ENCODE data around the gene EHMT1. TPM values are rescaled to one million over a fixed set of nuclear protein-coding genes. Genes with fewer than 3 reads are reported as not detected.

EHMT1 gene
- polyA plus RNA-seq, 1 experiment, result 23.3 TPM

DNA sequence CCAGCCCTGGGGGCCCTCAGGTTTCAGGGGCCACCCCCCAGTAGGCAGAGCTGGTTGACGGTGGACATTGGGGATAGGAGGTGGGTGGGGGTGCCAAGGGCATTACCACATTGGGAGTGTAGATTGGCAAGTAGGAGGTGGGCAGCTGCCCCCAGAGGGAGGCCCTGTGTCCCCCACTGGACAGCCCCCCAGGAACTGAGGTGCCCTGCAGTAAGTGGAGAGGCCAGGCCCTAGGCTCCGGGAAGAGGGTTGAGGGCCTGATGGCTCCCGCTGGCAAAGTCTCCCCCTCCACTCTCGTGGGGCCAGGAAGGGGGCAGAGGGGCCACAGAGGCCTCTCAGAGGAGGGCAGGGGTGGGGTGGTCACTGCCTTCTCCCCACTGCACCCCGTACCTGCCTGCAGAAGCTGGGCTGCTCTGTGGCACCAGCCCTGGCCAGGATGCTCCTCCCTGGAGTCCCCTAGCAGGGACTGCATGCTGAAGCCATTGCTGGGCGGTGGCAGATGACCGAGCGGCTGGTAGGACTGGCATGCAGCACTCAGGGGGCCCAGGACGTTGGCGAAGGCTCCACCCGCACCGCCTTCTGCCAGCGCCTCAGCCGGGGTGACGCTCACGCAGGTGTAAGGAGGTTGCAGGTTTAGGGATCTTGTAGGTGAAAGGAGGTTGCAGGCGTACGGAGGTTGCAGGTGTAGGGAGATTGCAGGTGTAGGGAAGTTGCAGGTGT, 169.1 kb downstream of the EHMT1 start:
- CTCF ChIA-PET, result interaction anchor here (0.8 kb wide), 1 partner anchor 10 kb away, joined by 3 read pairs; no protein-coding TSS in a partner anchor
- DNase-seq (ENCODE audit: low read depth), result no peak
- Histone ChIP-seq H3K27me3 (ENCODE audit: control insufficient read depth, insufficient read depth, low read length) (no peaks in the 10 kb centered on the region), H3K36me3 (ENCODE audit: control insufficient read depth, insufficient read depth, low read length) (peaks cover 15% of the 10 kb centered on the region), H3K4me3 (ENCODE audit: low read depth, low read length) (no peak overlapping the region)
- POLR2A ChIA-PET, result no interaction called here
- TF ChIP-seq, protein P1, sequence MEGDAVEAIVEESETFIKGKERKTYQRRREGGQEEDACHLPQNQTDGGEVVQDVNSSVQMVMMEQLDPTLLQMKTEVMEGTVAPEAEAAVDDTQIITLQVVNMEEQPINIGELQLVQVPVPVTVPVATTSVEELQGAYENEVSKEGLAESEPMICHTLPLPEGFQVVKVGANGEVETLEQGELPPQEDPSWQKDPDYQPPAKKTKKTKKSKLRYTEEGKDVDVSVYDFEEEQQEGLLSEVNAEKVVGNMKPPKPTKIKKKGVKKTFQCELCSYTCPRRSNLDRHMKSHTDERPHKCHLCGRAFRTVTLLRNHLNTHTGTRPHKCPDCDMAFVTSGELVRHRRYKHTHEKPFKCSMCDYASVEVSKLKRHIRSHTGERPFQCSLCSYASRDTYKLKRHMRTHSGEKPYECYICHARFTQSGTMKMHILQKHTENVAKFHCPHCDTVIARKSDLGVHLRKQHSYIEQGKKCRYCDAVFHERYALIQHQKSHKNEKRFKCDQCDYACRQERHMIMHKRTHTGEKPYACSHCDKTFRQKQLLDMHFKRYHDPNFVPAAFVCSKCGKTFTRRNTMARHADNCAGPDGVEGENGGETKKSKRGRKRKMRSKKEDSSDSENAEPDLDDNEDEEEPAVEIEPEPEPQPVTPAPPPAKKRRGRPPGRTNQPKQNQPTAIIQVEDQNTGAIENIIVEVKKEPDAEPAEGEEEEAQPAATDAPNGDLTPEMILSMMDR (IDR thresholded peaks at IDR 0.05; ENCODE audit: insufficient read depth, low read depth, low read length), result no peak

DNA sequence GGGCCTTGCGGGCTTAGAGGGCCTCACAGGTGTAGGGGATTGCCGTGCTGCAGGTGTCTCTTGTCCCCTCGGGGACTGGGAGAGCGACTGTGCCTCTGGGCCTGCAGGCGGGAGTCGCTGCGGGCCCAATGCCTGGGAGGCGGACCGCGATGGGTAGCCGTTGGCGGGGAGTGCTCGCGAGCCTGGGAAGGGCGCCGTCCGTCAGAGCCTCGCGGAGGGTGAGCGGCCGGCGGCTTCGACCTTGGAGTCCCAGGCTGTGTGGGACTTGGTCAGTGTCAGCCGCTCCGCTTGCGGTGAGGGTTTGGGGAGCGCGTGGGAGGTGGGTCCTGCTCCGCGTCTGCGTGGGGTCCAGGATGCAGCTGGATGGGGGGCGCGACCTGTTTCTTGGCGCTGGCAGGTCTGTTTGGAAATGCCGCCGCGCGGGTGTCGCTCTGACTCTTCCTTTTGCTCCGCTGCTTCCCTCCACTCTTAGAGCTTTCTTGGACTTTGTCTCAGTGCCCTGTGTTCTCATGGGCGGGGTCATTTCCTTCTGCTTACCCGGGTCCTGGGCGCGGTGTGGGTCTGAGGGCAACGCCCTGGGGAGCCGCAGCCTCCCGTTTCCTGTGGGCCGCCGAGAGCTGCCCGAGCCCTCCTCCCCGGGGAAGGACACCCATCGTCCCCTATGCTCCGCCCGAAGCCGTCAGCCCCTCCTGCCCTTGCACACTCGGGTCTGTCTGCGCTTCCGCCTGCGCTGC, 169.9 kb downstream of the EHMT1 start:
- no peak for DNase-seq (ENCODE audit: low read depth)
- Histone ChIP-seq H3K4me3 (ENCODE audit: low read depth, low read length) (no peak overlapping the region), H3K27me3 (ENCODE audit: control insufficient read depth, insufficient read depth, low read length) (no peaks in the 10 kb centered on the region), H3K36me3 (ENCODE audit: control insufficient read depth, insufficient read depth, low read length) (peaks cover 17% of the 10 kb centered on the region)
- TF ChIP-seq, protein P1 (IDR thresholded peaks at IDR 0.05; ENCODE audit: insufficient read depth, low read depth, low read length), result no peak
- ChIA-PET POLR2A (no interaction called here), CTCF (no interaction called here)

DNA sequence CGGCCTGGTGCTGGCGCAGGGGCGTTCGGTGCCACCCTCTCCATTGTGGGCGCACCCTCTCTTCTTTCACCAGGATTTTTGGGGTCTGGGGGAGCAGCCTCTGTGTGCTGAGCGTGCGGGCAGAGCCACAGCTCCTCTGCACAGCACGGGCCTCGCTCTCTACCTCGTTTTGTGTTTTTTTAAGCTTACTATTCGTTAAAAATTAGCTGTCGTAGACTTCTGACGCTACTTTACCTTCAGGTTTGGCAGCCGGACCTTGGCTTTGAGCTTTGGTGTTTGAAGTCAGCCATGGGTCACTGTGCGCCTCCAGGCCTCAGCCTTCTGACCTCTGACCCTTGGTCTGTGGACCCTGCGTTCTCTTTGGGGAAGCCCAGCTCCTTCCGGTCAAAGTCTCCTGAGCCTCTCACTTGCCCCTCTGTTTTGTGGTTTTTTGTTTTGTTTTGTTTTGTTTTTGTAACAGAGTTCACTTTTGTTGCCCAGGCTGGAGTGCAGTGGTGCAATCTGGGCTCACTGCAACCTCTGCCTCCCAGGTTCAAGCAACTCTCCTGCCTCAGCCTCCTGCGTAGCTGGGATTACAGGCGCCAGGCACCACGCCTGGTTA, 170.6 kb downstream of the EHMT1 start:
- H3K36me3 ChIP-seq (ENCODE audit: control insufficient read depth, insufficient read depth, low read length), result peaks cover 17% of the 10 kb centered on the region
- no peak overlapping the region for H3K4me3 ChIP-seq (ENCODE audit: low read depth, low read length)
- ChIA-PET CTCF (no interaction called here), POLR2A (no interaction called here)
- no peak for DNase-seq (ENCODE audit: low read depth)
- H3K27me3 ChIP-seq (ENCODE audit: control insufficient read depth, insufficient read depth, low read length), result no peaks in the 10 kb centered on the region
- TF ChIP-seq, protein P1 (IDR thresholded peaks at IDR 0.05; ENCODE audit: insufficient read depth, low read depth, low read length), result no peak

DNA sequence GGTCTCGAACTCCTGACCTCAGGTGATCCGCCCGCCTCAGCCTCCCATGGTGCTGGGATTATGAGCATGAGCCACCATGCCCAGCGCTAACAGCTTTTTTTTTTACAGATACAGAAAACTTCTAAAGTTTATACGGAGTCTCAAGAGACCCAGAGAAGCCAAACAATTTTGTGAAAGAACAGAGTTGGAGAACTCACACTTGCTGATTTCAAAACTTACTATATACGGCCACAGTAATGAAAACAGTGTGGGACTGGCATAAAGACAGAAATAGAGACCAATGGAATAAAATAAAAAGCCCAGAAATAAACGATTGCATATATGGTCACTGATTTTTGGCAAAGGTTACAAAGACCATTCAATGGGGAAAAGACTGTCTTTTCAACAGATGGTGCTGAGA, 173.1 kb downstream of the EHMT1 start:
- DNase-seq (ENCODE audit: low read depth), result no peak
- H3K4me3 ChIP-seq (ENCODE audit: low read depth, low read length), result no peak overlapping the region
- no peaks in the 10 kb centered on the region for H3K27me3 ChIP-seq (ENCODE audit: control insufficient read depth, insufficient read depth, low read length)
- TF ChIP-seq, protein P1 (IDR thresholded peaks at IDR 0.05; ENCODE audit: insufficient read depth, low read depth, low read length), result no peak
- CTCF ChIA-PET, result no interaction called here
- peaks cover 17% of the 10 kb centered on the region for H3K36me3 ChIP-seq (ENCODE audit: control insufficient read depth, insufficient read depth, low read length)
- POLR2A ChIA-PET, result no interaction called here

DNA sequence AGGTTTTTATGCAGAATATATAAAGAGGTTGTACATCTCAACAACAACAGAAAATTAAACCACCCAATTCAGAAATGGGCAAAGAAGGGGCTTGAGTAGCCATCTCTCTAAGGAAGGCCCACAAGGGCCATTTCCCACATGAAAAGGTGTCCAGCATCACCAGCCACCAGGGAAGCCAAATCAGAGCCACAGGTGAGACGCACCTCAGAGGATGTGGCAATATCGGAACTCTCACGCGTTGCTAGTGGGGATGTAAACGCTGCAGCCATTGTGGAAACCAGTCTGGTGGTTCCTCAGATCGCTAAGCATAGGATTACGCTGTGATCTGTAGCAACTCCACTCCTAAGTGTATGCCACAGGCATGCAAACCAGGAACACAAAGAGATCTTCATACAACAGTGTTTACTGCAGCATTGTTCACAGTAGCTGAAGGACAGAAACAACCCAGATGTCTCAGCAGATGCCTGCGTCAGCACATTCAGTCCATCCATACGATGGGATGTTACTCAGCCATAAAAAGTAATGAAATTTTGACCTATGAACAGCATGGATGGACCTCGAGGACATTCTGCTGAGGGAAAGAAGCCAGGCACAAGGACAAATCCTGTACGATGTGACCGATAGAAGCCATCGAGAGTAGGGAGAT, 174.5 kb downstream of the EHMT1 start:
- no peak for DNase-seq (ENCODE audit: low read depth)
- POLR2A ChIA-PET, result no interaction called here
- Histone ChIP-seq H3K36me3 (ENCODE audit: control insufficient read depth, insufficient read depth, low read length) (peaks cover 19% of the 10 kb centered on the region), H3K4me3 (ENCODE audit: low read depth, low read length) (no peak overlapping the region), H3K27me3 (ENCODE audit: control insufficient read depth, insufficient read depth, low read length) (no peaks in the 10 kb centered on the region)
- TF ChIP-seq, protein P1 (IDR thresholded peaks at IDR 0.05; ENCODE audit: insufficient read depth, low read depth, low read length), result no peak
- CTCF ChIA-PET, result no interaction called here
